HG03378 (cell line): ENCODE results near the gene PILRA.
"Not testable (repeated sequence)": the region's sequence is repeated elsewhere in the genome, so short reads cannot be mapped to it uniquely, and the experiment has no call there.

ENCODE experiments used
- ATAC-seq: cut with Tn5 transposase; IDR thresholded peaks from one replicate; pipeline ENCODE4 v1.9.1; 2021; ENCODE audit warnings: mild to moderate bottlenecking, moderate library complexity; ENCODE audit not compliant: unreplicated experiment

PILRA gene

DNA sequence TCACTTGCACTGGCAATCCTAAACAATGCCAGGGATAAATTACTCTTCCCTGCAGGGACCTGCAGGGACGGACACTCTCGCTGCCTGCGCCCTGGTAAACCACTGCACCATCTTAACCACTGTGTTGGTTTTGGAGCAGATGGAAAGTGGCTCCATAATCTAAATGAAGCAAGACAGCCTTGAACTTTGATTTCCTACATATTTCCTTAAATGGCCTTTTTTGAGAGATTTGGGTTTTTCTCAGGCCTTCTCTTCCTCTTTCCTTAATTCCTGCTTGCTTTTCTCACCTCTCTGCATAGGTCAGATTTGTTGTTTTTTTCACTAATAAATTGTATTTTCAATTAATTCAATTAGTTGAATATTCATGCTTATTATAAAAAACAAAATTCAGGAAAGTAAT is 2.8 kb downstream of the PILRA start:
- ATAC-seq = no peak

DNA sequence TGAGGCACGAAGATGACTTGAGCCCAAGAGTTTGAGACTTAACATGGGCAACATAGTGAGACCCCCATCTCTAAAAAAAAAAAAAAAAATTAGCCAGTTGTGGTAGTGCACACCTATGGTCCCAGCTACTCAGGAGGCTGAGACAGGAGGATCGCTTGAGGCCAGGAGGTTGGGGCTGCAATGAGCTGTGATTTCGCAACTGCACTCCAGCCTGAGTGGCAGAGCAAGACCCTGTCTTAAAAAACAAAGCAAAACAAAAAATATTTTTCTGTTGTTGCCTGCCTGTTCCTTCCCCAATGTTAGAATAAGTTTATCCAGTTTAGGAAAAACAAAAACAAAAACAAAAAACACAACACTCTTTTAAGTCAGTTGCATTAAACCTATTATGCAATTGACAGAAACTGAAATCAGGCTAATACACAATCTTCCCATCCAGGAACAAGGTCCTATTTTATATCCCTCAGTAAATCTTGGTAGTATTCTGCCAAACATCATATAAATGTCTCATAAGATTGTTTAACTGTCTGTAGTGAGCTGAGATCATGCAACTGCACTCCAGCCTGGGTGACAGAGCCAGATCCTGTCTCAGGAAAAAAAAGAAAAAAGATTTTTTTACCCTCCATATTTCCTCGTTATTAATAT is 4.9 kb downstream of the PILRA start:
- no peak for ATAC-seq

DNA sequence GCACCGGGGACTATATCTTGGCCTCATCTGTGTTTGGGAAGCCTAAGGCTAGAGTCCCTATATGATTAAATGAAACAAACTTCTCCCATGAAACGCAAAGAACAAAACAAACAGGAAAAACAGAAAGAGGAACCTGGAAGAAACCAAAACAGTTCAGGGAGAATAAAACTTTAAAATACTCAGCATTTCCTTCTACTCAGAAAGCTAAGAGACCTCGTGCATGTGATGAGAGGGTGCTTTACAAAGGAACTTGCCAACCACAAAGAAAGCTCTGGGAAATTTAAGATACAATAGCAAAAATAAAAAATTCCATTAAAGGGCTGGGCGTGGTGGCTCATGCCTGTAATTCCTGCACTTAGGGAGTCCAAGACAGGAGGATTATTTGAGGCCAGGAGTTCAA is 6.9 kb downstream of the PILRA start:
- ATAC-seq = no peak

DNA sequence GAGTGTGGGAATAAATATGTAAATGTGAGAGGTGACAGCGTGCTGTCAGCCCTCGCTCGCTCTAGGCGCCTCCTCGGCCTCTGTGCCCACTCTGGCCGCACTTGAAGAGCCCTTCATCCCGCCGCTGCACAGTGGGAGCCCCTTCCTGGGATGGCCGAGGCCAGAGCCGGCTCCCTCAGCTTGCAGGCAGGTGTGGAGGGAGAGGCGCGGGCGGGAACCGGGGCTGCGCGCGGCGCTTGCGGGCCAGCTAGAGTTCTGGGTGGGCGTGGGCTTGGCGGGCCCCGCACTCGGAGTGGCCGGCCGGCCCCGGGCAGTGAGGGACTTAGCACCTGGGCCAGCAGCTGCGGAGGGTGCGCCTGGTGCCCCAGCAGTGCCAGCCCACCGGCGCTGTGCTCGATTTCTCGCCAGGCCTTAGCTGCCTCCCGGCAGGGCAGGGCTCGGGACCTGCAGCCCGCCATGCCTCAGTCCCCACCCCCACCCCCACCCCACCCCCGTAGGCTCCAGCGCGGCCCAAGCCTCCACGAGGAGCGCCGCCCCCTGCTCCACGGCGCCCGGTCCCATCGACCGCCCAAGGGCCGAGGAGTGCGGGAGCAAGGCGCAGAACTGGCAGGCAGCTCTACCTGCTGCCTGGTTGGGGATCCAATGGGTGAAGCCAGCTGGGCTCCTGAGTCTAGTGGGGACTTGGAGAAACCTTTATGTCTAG is 8.4 kb downstream of the PILRA start:
- not testable (repeated sequence) for ATAC-seq

DNA sequence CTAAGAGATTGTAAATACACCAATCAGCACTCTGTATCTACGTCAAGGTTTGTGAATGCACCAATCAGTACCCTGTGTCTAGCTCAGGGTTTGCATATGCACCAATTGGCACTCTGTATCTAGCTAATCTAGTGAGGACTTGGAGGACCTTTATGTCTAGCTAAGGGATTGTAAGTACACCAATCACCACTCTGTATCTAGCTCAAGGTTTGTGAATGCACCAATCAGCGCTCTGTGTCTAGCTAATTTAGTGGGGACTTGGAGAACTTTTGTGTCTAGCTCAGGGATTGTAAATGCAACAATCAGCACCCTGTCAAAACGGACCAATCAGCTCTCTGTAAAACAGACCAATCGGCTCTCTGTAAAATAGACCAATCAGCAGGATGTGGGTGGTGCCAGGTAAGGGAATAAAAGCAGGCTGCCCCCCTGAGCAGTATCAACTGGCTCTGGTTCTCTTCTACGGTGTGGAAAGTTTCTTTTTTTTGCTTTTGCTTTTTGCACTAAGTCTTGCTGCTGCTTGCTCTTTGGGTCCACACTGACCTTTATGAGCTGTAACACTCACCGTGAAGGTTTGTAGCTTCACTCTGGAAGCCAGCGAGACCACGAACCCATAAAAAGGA is 9.1 kb downstream of the PILRA start:
- ATAC-seq = not testable (repeated sequence)

DNA sequence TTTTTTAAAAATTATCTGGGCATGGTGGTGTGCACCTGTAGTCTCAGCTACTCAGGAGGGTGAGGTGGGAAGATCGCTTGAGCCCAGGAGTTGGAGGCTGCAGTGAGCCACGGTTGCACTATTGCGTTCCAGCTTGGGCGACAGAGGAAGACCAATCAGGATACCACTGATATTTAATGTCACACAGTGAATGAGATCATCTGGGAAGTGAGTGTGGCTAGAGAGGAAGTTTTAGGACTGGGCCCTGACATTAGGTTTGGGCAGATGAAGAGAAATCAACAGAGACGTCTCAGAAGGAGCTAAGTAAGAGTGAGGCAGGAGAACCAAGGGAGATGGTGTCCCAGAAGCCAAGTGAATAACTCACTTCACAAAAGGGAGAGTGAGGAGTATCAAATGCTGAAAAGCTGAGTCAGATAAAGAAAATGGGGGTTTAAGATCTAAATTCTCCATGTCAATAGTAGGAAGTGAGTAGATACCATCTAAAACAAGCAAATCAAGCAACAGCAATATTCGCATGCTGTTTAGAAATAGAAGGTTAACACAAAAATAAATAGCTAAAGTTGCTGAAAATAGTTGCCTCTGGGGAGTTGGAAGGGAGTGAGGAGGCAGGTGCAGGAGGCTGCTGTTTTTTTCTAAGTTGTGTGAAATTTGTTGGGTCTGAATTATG is 11.5 kb downstream of the PILRA start:
- no peak for ATAC-seq

DNA sequence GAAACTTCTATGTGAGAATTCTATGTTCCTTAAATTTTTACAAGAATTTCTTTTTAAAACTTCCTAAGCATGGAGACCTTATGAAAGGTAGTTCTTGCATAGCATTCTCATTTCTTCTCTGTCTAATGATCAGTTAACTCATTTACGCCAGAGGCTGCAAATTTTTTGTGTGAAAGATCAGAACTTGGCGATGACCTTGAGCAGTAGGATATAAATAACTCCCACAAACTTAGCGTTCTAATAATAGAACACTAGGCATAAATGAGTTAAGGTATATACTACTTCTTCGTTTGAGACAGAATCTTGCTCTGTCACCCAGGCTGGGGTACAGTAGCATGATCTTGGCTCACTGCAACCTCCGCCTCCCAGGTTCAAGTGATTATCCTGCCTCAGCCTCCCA is 13.7 kb downstream of the PILRA start:
- no peak for ATAC-seq

DNA sequence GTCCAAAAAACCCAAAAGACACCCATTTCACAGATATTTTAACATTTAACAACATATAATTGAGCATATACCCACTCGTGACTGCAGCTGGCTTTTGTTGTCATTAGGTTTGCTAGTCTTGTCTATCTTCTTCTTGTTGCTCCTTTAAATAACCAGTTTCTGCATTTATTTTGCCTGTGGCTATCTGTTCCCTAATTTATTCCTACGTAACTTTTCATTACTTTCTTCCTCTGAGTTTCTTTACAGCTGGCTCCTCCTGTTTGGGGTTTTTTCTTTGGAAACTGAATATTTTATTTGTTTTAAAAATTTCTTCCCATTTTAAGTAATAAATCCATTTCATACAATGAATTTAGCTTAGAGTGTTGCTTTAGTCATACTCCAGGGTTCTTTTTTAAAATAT is 14.4 kb downstream of the PILRA start:
- no peak for ATAC-seq

DNA sequence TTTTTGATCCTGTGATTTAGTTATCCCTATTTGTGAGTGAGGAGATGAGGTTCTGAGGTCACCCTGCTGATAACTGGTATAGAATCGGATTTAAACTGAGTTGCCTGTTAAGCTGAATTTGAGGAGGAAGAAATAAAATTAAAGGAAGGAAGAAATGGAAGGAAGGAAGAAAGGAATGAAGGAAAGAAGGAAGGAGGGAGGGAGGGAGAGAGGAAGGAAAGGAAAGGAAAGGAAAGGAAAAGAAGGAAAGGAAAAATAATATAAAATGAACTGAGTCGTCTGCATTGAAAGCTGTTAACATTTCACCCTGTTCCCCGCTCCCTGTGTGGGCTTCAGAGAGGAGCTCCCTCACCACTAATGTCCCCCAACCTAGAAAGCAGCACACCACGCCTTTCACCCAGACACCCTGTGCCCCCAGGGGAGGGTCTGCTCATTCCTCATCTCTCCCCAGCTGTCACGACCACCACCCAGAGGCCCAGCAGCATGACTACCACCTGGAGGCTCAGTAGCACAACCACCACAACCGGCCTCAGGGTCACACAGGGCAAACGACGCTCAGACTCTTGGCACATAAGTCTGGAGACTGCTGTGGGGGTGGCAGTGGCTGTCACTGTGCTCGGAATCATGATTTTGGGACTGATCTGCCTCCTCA is 16.3 kb downstream of the PILRA start:
- no peak for ATAC-seq

DNA sequence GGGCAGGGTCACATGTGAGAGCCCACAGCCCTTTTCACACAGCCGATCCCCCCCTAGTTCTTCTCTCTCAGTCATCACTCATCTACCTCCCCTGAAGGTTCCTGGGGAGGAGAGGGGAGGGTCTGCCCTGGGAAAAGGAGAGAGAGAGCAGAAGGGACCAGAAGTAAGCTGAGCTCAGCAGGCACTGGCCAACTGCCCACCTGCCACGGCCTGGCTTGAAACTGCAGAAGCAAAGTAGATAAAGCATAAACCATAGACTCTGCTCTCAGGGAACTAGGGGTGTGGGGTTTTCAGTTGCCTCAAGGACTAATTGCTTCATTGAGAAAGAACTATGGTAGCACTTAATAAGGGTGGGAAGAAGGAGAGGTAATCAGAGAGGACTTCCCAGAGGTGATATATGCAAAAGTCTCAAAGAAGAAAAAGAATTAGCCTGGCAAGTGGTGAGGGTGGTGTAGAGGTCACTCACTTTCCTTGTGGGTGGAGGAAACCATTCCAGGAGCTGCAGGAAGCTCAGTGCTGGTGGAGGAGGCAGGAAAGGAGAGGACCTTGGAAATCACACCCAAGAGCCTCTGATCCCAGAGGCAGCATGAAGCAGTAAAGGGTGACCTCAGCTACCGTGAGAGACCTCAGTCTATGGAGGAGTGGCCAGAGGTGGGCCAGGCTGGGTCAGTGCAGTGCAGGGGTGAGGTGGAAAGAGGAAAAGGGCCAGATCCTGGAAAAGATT is 17.2 kb downstream of the PILRA start:
- ATAC-seq = no peak

DNA sequence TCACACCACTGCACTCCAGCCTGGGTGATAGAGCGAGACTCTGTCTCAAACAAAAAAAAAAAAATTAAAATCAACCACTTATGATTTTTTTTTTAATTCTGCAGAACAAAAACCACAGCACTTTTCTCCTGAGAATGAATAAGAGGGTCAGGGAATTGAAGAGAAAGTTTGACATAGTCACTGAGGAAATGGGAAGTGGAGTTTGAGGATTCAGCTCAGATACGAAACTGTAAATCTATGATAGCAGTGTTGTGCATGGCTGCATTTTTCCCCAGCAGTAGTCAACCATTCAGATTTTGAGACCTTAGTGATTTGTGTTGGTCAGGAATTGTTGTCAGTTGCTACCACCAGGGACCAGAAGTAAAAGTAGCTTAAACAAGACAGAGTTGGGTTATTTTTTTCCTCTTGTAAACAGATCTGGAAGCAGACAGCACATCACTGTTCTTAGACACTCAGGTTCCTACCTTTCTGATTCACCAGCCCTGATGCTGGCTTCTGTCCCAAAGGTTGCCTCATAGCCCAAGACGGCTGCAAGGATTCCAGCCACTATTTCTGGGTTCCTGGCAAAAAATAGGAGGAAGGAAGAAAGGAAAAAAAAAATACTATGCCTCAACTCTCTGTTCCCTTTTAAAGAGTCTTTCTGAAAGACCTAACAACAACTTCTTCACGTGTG is 20.1 kb downstream of the PILRA start:
- ATAC-seq = no peak

DNA sequence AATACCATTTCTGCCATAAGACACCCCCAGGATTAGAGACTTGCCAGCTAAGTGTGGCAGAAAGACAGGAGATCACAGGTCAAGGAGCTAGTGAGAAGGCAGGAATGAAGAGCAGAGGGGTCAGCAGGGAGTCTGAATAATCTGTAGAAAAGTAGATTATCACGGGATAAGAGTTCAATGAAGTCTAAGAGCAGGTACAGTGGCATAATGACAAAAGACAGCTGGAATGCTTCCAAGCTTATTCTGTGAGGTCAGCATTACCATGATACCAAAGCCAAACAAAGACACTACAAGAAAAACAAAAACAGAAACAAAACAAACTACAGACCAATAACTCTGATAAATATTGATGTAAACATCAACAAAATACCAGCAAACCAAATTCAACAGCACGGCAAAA is 20.8 kb downstream of the PILRA start:
- ATAC-seq = no peak

DNA sequence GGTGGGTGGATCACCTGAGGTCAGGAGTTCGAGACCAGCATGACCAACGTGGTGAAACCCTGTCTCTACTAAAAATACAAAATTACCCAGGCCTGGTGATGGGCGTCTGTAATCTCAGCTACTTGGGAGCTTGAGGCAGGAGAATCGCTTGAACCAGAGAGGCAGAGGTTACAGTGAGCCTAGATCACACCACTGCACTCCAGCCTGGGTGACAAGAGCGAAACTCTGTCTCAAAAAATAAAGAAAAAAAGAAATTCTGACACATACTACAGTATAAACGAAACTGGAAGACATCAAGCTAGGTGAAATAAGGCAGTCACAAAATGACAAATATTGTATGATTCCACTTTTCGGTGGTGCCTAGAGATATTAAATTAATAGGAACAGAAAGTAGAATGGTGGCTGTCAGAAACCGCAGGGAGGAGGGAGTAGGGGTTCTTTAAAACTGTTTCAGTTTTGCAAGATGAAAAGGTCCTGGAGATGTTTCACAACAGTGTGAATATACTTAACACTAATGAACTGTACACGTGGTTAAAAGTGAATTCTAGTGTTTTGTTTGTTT is 23.2 kb downstream of the PILRA start:
- peak; percentile 87 for ATAC-seq

DNA sequence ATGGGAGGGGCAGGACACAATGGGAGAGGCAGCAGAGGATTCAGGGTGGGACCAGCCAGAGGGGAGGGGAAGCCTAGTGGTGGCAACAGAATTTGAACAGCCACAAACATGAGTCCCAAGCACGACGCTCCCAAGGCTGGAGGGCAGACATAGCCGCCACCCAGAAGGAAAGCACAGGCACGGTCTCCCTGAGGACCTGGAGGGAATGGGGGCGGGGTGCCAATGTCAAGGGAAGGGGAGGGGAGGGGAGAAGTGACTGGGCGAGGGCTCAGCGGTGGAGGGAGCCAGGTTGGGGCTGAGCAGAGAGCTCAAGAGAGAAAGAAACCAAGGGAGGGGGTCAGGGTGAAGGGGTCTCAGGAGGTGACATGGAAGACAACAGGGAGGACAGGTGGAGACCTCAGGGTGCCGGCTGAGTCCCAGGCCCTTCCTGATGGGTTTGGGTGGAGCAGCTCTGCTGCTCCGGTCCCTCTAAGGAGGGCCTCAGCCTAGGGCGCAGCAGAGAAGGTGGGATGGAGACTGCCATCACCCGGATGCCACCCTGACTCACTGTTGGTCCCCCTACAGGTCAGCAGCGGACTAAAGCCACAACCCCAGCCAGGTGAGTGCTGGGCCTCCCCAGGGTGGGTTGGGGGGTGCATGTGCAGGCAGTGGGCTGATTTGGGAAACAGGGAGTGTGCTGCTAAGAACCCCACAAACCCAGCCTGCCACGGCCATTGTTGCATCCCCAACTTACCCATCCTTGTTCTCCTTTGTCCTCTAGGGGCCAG is 24.2 kb downstream of the PILRA start:
- ATAC-seq = no peak

DNA sequence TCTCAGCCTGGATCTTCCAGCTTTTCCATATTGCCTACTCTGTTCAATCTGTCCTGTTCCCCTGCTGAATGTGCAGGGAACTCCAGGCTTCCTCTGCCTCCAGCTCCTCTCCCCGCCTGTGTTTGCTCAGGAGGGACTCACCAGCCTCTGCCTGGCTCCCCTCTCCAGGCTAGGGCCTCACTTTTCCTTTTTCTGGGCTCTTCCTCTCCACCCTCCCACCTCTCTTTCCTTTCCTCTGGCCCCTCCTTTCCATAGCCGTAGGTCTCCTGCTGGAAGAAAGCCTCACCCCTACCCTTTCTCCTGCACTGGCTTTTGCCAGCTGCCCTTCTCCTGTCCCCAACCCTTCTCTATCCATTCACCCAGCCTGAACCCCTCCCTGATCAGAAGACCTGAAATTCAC is 25.0 kb downstream of the PILRA start:
- no peak for ATAC-seq

DNA sequence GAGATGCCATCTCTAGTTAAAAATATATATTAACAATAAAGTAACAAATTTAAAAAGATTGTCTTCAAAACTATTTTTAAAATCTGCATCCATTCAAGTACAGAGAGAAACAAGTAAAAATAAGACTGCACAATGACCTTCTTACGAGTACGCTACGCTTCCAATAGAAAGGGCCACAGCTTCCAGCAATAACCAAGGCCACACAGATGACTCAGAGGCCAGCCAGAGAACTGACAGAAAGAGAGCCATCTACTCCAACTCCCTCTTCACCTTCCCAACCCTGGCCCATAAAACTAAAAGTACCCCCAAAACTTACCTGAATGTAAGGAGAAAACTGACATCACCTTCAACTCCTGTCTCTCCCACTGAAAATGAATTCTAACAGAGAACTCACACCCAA is 26.8 kb downstream of the PILRA start:
- ATAC-seq = no peak

DNA sequence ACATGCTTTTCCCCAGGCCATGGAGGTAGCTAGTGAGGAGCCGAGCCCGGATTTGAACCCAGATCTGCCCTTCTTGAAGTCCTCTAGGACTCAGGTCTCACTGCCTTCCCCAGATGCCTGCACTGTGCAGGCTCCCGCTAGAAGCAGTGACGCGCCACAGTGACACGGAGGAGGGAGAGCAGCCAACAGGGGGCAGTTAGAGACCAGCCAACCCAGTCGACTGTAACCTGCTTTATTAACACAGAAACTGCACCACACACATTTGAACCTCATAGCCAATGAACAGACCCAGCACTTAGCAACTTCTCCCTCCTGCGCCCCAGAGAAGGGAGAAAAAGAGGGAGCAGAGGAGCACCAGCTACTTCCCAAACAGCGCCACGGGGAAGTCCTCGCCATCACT is 27.4 kb downstream of the PILRA start:
- no peak for ATAC-seq

DNA sequence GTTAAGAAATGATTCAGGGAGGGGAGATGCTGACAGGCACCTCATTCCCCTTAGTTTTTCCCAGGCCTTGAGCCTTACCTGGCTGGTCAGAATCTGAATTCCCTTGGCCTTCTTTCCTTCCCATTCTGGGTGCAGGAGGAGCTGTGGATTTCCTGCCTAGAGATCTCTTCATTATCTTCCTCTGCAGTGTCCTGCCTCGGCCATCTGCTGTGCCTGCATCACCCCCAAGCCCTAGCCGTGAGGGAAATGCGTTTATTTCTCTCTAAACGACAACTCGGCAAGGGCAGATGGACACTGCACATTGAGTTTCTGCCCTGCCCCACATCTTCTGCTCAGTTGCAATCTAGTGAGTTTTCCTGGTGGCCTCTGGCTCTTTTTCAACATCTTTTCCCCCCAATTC is 28.5 kb downstream of the PILRA start:
- no peak for ATAC-seq

DNA sequence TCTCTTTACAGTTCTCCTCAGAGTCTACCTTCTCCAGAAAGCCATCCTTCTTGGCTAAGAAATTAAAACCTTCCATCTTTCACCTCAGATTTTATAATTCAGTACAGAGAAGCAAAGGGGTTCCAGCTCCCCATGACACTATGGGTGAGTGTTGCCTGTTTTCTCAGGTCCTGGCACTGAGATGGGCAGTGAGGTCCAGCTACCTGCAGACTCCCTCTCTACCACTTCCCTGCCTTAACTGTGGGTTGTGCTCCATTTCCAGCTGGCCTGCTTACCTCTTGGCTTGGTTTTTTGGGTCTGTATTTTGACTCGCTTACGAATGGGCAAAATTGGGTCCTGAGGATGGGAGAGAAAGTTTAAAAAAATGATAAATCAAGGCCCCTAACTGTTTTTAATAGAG is 29.0 kb downstream of the PILRA start:
- no peak for ATAC-seq
